Fibroblast of lung (primary cell): ENCODE data around the gene CTTN. TPM values are rescaled to one million over a fixed set of nuclear protein-coding genes. Genes with fewer than 3 reads are reported as not detected.
"Not testable (repeated sequence)": the region's sequence is repeated elsewhere in the genome, so short reads cannot be mapped to it uniquely, and the experiment has no call there.

Experiments
- DNase-seq, 2 donors: peaks; one replicate each; pipeline versions ENCODE4 v3.0.0 to v3.0.0-alpha.2; 2010; ENCODE audit warnings: low read depth in 2 of 2
- H2AFZ ChIP-seq: 2 replicates; pipeline ENCODE4 v1.5.1; 2012; ENCODE audit warnings: low read length, control low read depth, inconsistent platforms
- H3K27ac ChIP-seq: 2 replicates; pipeline ENCODE4 v1.5.1; 2011; ENCODE audit warnings: low read length, control low read depth; ENCODE audit not compliant: insufficient read depth
- H3K27me3 ChIP-seq: 2 replicates; pipeline ENCODE4 v1.5.1; 2011; ENCODE audit warnings: mild to moderate bottlenecking, low read length; ENCODE audit not compliant: control insufficient read depth, insufficient read depth
- H3K36me3 ChIP-seq: 2 replicates; pipeline ENCODE4 v1.5.1; 2011; ENCODE audit warnings: low read length; ENCODE audit not compliant: control insufficient read depth, insufficient read depth
- H3K4me1 ChIP-seq: 2 replicates; pipeline ENCODE4 v1.5.1; 2011; ENCODE audit warnings: low read length; ENCODE audit not compliant: control insufficient read depth, insufficient read depth; ENCODE audit errors: extremely low read depth
- H3K4me2 ChIP-seq: 2 replicates; pipeline ENCODE4 v1.5.1; 2011; ENCODE audit warnings: low read length, control low read depth; ENCODE audit not compliant: insufficient read depth; ENCODE audit errors: extremely low read depth
- H3K4me3 ChIP-seq, 4 experiments: fragments of 200-600 bp in 1 of 4; sonication (generic) in 1 of 4; replicated peaks in 1 of 4; 2 replicates each; pipeline ENCODE4 v1.5.1; 2011 to 2016; ENCODE audit warnings: low read length in 4 of 4, low read depth in 3 of 4, mild to moderate bottlenecking in 3 of 4, control low read depth in 2 of 4, inconsistent platforms in 1 of 4, mixed read lengths in 1 of 4; ENCODE audit not compliant: insufficient read depth in 1 of 4; ENCODE audit errors: control extremely low read depth in 1 of 4
- H3K79me2 ChIP-seq: 2 replicates; pipeline ENCODE4 v1.5.1; 2012; ENCODE audit warnings: mild to moderate bottlenecking, low read length, inconsistent platforms; ENCODE audit not compliant: control insufficient read depth, insufficient read depth
- H3K9ac ChIP-seq: 2 replicates; pipeline ENCODE4 v1.5.1; 2011; ENCODE audit warnings: mild to moderate bottlenecking, low read length, control low read depth; ENCODE audit not compliant: insufficient read depth
- H3K9me3 ChIP-seq: 2 replicates; pipeline ENCODE4 v1.5.1; 2012; ENCODE audit warnings: low read depth, low read length; ENCODE audit not compliant: control insufficient read depth, insufficient read depth
- H4K20me1 ChIP-seq: 2 replicates; pipeline ENCODE4 v1.5.1; 2011; ENCODE audit warnings: low read length; ENCODE audit not compliant: control insufficient read depth, insufficient read depth; ENCODE audit errors: extremely low read depth
- CTCF ChIP-seq, 2 donors: IDR thresholded peaks in 1 of 2; conservative IDR thresholded peaks in 1 of 2; 1 replicate in 1 of 2; 2 replicates in 1 of 2; pipeline ENCODE4 v1.5.1; 2011 to 2012; ENCODE audit warnings: low read length in 2 of 2, control low read depth in 1 of 2, inconsistent platforms in 1 of 2, low read depth in 1 of 2, mild to moderate bottlenecking in 1 of 2
- EZH2 ChIP-seq: IDR thresholded peaks from 2 replicates; pipeline ENCODE4 v1.5.1; 2012; ENCODE audit warnings: low read length, control low read depth, mild to moderate bottlenecking; ENCODE audit errors: missing control alignments
- polyA plus RNA-seq, 2 donors: library from polyadenylated mRNA; depleted of rRNA in 1 of 2; stranded (reverse) in 1 of 2; unstranded in 1 of 2; fragments of >200 nt; gene quantifications; 2 replicates each; pipeline ENCODE4 v1.2.1, GENCODE V29; 2011 to 2012; ENCODE audit warnings: missing spikeins in 1 of 2
- total RNA-seq: library from RNA; depleted of rRNA; stranded (reverse); fragments of >200 nt; gene quantifications from 2 replicates; pipeline ENCODE4 v1.2.1, GENCODE V29; 2014

CTTN gene
- total and polyA plus RNA-seq, 2 donors (not counting 1 experiment from before 2014, with no cell fraction given): 198 to 428 TPM

- Histone ChIP-seq H3K27ac (no peak overlapping the region), H3K4me3 (no peak overlapping the region), H3K4me2 (no peak overlapping the region), H3K27me3 (no peaks in the 10 kb centered on the region), H3K79me2 (no peaks in the 10 kb centered on the region), H4K20me1 (no peaks in the 10 kb centered on the region), H3K4me1 (no peaks in the 10 kb centered on the region), H3K36me3 (no peaks in the 10 kb centered on the region), H3K9ac (no peak overlapping the region), H3K9me3 (no peaks in the 10 kb centered on the region), H2AFZ (no peak overlapping the region)
- TF ChIP-seq CTCF (conservative IDR thresholded peaks at IDR 0.05 in 1 of 2, IDR thresholded peaks at IDR 0.05 in 1 of 2; ENCODE audit: low read depth in 1 of 2, low read length in 2 of 2): no peak
- TF ChIP-seq EZH2: no peak
- peak in 1 of 2 donors; percentile 32 for DNase-seq
These were observed 47.3 kb downstream of the CTTN start for GRCh38 chr11:70445605-70446004.

- H3K36me3 ChIP-seq: no peaks in the 10 kb centered on the region
- H2AFZ ChIP-seq: no peak overlapping the region
- H3K4me1 ChIP-seq: no peaks in the 10 kb centered on the region
- H3K9me3 ChIP-seq: no peaks in the 10 kb centered on the region
- no peak for DNase-seq
- H3K79me2 ChIP-seq: no peaks in the 10 kb centered on the region
- H3K27me3 ChIP-seq: no peaks in the 10 kb centered on the region
- no peaks in the 10 kb centered on the region for H4K20me1 ChIP-seq
- TF ChIP-seq CTCF (conservative IDR thresholded peaks at IDR 0.05 in 1 of 2, IDR thresholded peaks at IDR 0.05 in 1 of 2; ENCODE audit: low read depth in 1 of 2, low read length in 2 of 2) (peak; percentile 7 to 58), EZH2 (no peak)
- no peak overlapping the region for H3K4me3 ChIP-seq
- no peak overlapping the region for H3K9ac ChIP-seq
- H3K4me2 ChIP-seq: no peak overlapping the region
- H3K27ac ChIP-seq: no peak overlapping the region
These were observed 50.7 kb downstream of the CTTN start for GRCh38 chr11:70448983-70449567.

- TF ChIP-seq CTCF (conservative IDR thresholded peaks at IDR 0.05 in 1 of 2, IDR thresholded peaks at IDR 0.05 in 1 of 2; ENCODE audit: low read depth in 1 of 2, low read length in 2 of 2): no peak
- TF ChIP-seq EZH2: no peak
- no peaks in the 10 kb centered on the region for H3K79me2 ChIP-seq
- no peak overlapping the region for H3K9ac ChIP-seq
- H3K9me3 ChIP-seq: no peaks in the 10 kb centered on the region
- H3K27me3 ChIP-seq: no peaks in the 10 kb centered on the region
- no peak overlapping the region for H3K4me2 ChIP-seq
- no peak for DNase-seq
- H3K4me1 ChIP-seq: no peaks in the 10 kb centered on the region
- no peak overlapping the region for H2AFZ ChIP-seq
- H4K20me1 ChIP-seq: no peaks in the 10 kb centered on the region
- no peak overlapping the region for H3K27ac ChIP-seq
- H3K4me3 ChIP-seq: no peak overlapping the region
- H3K36me3 ChIP-seq: no peaks in the 10 kb centered on the region
These were observed 56.0 kb downstream of the CTTN start for GRCh38 chr11:70454197-70454767.

- not testable (repeated sequence) for H3K4me1 ChIP-seq, H3K9me3 ChIP-seq, H3K36me3 ChIP-seq, H3K27ac ChIP-seq, H4K20me1 ChIP-seq, H3K4me3 ChIP-seq, H3K9ac ChIP-seq, H3K79me2 ChIP-seq, DNase-seq, H2AFZ ChIP-seq, H3K4me2 ChIP-seq, H3K27me3 ChIP-seq
These were observed 56.5 kb downstream of the CTTN start for GRCh38 chr11:70454811-70455210.
